Measurements from ENCODE around the gene RNF144A.
"Not testable (repeated sequence)": the region's sequence is repeated elsewhere in the genome, so short reads cannot be mapped to it uniquely, and the experiment has no call there.

Gene RNF144A

GRCh38 chr2:6977113-6977741, 60.0 kb downstream of the RNF144A start:
- no peak for DNase-seq

- DNase-seq: no peak
Measured at GRCh38 chr2:6977786-6978185, 60.6 kb downstream of the RNF144A start.

- DNase-seq: no peak
Measured at GRCh38 chr2:6978991-6979390, 61.8 kb downstream of the RNF144A start.

- DNase-seq: no peak
Measured at GRCh38 chr2:6982449-6982848, 65.2 kb downstream of the RNF144A start.

- no peak for DNase-seq
Measured at GRCh38 chr2:6982934-6983589, 65.8 kb downstream of the RNF144A start.

- DNase-seq: no peak
Measured at GRCh38 chr2:6986301-6986911, 69.2 kb downstream of the RNF144A start.

- no peak for DNase-seq
Measured at GRCh38 chr2:6986912-6987361, 69.7 kb downstream of the RNF144A start.

GRCh38 chr2:6990871-6991270, 73.7 kb downstream of the RNF144A start:
- DNase-seq: no peak

- DNase-seq: no peak
Measured at GRCh38 chr2:6992794-6993228, 75.6 kb downstream of the RNF144A start.

GRCh38 chr2:6993229-6993640, 76.0 kb downstream of the RNF144A start:
- no peak for DNase-seq

- no peak for DNase-seq
Measured at GRCh38 chr2:6993936-6994335, 76.7 kb downstream of the RNF144A start.

GRCh38 chr2:6994536-6995128, 77.4 kb downstream of the RNF144A start:
- DNase-seq: no peak

GRCh38 chr2:6995391-6996097, 78.3 kb downstream of the RNF144A start:
- DNase-seq: no peak

GRCh38 chr2:6999211-6999877, 82.1 kb downstream of the RNF144A start:
- no peak for DNase-seq

GRCh38 chr2:7001395-7001794, 84.2 kb downstream of the RNF144A start:
- not testable (repeated sequence) for DNase-seq

GRCh38 chr2:7003895-7004294, 86.7 kb downstream of the RNF144A start:
- DNase-seq: no peak

GRCh38 chr2:7004636-7005035, 87.4 kb downstream of the RNF144A start:
- no peak for DNase-seq

- no peak for DNase-seq
Measured at GRCh38 chr2:7007488-7007845, 90.3 kb downstream of the RNF144A start.

- DNase-seq: no peak
Measured at GRCh38 chr2:7007846-7008741, 90.9 kb downstream of the RNF144A start.

- DNase-seq: no peak
Measured at GRCh38 chr2:7009207-7009911, 92.1 kb downstream of the RNF144A start.
